ENCODE measurements around the gene TACC2.
A peak's percentile ranks its signal among the peaks of the same experiment; 100 is the strongest.

Gene TACC2

DNA sequence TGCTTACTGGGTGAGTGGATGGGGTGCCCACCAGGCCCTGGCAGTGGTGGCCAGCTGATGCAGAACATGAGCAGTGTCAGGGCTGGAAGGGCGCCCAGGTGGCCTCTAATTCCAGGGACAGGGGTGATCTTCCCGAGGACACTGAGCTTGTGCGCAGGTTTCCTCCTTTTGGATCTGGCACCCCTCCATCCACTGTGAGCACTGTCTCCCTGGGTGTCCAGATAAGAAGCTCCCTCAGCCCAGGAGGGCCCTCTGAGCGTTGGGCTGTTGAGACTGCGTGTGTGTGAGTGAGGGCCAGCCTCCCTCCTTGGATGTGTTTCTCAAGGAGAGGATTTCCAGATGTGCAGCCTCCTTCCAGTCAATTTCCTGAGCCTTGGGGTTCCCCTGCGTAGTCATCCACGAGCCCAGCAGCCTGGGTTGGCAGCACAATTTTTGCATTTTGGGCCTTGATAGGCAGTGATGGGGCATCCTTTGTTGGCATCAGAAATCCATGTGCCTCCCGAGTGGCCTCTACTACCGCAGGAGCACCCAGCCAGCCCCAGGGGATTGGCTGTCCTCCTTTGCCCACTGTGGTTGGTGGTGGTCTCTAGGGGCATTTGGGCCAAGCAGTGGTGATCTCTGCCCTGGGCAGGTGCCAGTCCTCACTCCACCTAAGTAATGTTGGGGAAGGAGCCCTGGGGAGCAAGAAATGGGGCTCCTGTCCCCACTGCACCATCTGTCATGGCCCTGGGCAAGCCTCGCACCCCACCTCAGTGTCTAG, 261.2 kb downstream of the TACC2 start:
- no peak for DNase-seq (ENCODE audit: low read depth in 2 of 2)

DNA sequence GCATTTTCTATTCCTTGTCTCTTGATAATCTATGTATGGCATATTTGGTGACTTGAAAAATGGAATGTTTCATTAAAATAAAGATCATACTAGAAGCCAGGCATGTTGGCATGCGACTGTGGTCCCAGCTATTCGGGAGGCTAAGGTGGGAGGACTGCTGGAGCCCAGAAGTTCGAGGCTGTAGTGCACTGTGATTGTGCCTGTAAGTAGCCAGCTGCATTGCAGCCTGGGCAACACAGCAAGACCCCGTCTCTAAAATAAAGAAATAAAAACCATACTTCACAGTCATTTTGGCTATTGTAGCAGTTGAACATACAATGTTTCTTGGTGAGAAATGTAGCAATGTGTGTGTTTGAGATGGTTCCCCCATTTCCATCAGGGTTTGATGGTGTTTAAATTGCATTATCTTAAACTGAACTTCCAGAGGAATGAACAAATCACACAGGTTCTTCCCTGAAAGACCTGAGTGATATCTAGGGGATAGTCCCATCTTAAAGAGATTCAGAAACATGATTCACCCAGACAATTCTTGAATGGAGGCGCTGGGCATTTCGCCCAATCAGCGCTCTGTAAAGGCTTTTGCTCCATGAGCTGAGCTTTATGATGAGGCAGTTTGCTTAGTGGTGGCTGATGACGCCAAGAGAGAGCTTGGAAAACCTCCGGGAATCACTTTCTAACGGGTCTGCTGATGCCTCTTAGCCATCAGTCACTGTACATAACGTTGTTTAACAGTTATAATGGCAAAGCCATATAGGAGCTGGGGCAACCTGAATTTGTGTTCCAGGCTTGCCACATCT, 262.7 kb downstream of the TACC2 start:
- DNase-seq (ENCODE audit: low read depth in 2 of 2), result no peak

- no peak for DNase-seq (ENCODE audit: low read depth in 2 of 2)
These were observed 263.8 kb downstream of the TACC2 start for GRCh38 chr10:122252805-122253204.

DNA sequence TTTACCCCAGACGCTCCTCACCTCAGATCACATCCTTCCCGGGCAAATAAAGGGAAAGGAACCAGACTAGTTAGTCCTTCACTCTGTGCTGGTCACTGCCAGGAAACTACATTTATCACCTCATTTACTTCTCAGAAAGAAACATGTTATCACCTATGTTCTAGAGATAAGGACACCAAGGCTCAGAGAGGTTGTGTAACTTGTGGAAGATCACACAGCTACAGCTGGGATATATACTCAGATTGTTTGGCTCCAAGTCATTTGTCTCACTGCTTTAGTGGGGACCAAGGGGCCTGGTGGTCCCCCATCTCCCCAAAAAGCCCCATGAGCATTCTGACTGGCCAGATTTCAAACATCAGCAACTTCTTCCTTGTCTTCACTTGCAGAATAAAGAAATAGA, 264.6 kb downstream of the TACC2 start:
- no peak for DNase-seq (ENCODE audit: low read depth in 2 of 2)

DNA sequence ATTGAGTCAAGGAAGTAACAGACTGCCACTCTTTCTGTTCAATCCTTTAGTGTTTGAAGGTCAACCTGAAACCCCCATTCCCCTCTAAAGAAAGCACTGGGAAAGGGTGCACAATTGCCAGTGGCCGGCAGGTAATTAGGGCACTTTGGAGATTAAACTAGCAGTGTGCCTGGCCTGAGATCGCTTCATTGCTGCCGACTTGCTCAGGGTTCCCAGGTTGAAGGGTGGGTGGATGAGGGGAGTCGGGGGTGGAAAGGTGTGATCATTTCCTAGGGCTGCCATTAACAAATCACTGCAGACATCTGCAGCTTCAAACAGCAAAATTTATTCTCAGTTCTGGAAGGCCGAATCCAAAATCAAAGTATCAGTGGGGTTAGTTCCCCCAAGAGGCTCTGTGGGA, 265.9 kb downstream of the TACC2 start:
- DNase-seq (ENCODE audit: low read depth in 2 of 2), result no peak

DNA sequence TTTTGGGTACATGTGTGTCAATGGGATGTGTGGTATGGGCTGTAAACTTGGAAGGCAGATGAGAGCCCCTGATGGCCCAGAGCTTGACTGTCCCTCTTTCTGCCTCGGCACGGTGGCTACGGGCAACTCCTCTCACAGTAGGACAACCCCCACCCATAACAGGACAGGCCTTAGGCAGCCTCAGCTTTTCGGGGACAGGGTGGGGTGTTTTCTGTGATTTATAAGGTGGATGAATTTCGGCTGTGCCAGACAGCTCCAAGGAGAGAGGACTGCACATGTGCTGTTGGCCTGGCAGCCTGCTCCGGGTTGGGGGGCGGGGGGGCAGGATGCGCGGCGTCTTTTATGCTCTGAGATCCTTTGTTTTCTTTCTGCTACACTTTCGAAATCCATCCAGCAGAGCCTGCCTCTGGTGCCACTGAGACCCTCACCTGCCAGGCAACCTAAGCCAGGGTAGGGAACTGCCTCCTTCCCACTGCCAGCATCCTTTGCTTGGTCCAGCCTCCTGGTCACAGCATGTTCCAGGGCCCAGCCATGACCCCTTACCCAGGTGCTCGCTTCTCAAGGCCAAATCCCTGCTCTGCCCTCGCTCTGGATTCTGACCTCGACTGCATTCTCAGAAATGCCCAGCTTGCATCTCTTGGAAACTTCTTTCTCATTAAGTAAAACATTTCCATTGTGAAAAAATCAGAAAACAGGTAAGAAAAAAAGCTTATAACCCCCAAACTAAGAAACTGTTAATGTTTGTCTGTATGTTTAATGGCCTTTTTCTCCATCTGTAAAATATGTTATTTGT, 266.7 kb downstream of the TACC2 start:
- DNase-seq (ENCODE audit: low read depth in 2 of 2), result no peak

DNA sequence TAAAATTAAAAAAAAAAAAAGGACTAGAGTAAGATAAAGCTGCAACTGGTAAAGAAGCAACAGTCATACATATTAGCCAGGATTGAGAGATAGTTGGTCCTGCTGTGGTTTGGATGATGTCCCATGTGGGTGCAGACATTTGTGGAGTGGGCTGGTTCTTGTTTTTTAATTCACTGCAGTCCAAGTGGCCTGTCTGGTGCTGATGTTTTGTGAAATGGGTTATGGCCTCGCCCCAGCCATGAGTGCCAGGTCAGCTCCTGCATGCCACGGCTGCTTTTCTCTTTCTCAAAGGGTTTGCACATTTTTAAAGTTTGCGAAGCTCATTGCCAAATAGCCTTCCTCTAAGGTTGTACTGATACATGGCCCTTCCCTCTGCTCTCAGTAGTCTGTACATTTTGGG, 268.1 kb downstream of the TACC2 start:
- DNase-seq (ENCODE audit: low read depth in 2 of 2), result no peak

- no peak for DNase-seq (ENCODE audit: low read depth in 2 of 2)
These were observed 269.4 kb downstream of the TACC2 start for GRCh38 chr10:122258136-122259074.

DNA sequence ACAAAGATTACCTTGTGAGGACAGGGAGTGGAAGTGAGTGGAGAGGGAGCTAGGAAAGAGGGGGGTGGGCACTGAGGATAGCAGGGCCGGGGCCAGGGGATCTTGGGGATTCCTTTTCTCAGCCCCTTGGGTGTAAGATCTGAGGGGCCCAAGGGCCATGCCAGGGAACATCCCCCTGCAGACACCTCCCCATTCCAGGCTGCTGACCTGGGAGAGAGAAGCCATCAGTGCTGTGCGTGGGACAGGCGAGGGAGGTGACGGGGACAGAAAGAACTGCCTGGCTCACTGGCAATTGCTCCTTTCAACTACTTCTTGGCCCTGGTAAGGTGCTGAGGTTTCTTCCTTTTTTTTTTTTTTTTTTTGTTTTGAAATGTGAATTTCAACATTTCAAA, 270.1 kb downstream of the TACC2 start:
- no peak for DNase-seq (ENCODE audit: low read depth in 2 of 2)

DNA sequence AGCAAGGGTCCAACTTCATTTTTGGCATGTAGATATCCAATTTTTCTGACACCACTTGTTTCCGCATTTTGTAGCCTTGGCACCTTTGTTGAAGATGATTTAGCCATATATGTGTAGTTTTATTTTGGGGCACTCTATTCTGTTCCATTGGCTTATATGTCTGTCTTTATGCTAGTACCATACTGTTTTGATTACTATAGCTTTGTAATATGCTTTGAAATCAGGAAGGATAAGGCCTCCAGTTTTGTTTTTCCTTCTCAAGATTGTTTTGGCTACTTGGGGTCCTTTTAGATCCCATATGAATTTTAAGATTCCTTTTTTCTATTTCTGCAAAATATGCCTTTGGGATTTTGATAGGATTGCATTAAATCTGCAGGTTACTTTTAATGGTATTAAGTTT, 272.6 kb downstream of the TACC2 start:
- no peak for DNase-seq (ENCODE audit: low read depth in 2 of 2)

DNA sequence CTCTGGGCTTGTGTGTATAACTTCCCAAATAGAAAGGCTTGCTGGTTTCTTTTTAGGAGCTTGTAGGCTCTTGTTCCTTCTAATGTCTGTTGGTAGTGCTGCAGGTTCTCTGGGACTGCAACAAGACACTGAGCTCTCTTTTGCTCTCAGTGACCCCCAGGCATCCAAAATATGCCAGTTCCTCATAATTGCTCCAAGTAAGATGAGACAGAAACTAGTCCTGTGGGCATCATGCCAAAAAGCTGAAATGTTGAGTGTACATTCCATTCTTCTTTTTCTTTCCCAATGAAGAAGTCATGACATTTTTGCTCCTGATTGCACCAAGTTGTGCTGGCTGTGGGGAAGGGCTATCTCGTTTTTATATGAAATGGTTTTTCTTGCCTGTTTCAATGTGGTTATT, 275.0 kb downstream of the TACC2 start:
- DNase-seq (ENCODE audit: low read depth in 2 of 2), result no peak

DNA sequence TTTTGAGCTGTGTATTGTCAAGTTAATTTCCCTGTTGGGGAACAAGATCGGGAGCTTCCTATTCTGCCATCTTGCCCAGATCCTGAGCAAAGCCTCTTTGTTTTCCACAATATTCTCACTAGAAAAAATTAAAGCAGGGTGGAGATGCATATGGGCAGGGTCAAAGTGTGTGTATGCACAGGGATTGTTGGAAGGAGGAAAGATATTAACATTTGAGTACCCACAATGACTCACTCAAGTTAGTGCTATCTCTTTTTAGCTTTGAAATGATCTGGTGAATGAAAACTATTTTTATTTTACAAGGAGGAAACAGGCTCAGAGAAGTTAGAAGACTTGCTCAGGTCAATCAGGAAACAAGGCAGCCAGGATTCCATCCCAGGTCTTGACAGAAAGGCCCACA, 275.5 kb downstream of the TACC2 start:
- no peak for DNase-seq (ENCODE audit: low read depth in 2 of 2)

- no peak for DNase-seq (ENCODE audit: low read depth in 2 of 2)
These were observed 276.0 kb downstream of the TACC2 start for GRCh38 chr10:122264931-122265330.

DNA sequence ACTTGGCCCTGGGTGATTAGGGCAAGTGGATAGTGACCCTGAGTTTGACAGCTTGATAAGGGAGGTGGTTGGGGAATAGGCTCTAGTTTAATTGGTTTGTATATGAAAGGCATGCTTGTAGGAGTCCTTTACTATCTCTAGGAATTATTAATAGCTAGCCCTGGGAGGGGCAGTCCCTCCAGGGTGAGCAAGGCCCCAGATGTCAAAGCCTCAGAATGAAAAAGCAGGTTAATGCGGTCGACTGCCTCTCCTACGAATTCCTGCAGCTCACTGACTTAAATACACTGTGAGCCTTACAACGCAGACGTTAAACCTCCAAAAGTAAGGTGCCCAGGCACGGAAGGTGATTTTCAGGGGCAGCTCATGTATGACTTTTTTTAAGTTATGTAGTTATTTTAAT, 276.9 kb downstream of the TACC2 start:
- DNase-seq (ENCODE audit: low read depth in 2 of 2), result no peak

- peak in 1 of 2 donors; percentile 8 for DNase-seq (ENCODE audit: low read depth in 2 of 2)
These were observed 279.1 kb downstream of the TACC2 start for GRCh38 chr10:122267849-122268737.

GRCh38 chr10:122269059-122269687, 280.2 kb downstream of the TACC2 start:
- no peak for DNase-seq (ENCODE audit: low read depth in 2 of 2)

DNA sequence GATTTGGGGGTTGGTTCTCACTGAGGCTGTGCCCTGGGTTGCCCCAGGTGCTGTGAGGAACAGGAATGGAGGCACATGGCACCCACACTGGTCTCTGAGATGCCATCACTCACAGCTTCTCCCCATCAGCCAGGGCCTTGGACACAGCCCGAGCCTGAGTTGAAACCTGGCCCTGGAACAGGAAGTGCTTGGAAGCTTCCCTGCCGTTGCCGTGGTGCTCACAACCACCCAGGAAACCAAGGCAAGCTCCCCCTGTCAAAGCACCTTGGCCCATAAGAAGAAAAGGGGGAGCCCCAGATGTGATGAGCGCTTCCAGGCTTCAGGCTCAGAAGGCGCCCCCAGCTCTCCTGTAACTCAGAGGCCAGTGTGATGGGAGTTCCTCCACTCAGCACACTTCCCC, 282.1 kb downstream of the TACC2 start, which contains the start of gene BTBD16:
Gene BTBD16, plus strand, starts transcription at position 221 of the 400 bp plus-strand sequence. CDS start 3,786 bp downstream, outside the sequence.
- DNase-seq (ENCODE audit: low read depth in 2 of 2), result no peak

DNA sequence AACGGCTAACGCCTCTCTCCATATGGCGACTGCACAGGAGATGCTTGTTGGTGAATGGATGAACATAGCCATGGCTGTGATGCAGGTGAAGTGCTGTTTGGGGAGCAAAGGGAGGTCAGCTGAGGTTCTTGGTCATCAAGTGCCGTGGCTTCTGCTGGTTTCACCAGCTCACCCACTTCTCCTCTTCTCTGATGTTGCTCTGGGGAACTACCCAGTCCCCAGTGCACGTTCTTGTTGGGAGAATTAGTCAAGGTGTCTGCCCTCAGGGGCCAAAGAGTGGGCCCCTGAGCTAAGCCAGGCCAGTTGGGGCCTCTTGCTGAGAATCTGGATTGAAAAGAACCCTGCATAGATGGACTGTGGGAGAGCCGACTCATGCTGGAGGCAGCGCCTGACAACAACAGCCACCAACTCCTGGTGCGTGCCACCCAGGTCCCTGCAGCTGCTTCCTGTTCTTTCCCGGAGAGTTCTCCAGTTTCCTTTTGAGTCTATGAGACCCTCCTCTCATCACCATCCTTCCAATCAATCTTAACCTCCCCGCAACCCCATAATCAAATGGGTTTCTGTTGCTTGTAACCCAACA, 285.1 kb downstream of the TACC2 start:
- no peak for DNase-seq (ENCODE audit: low read depth in 2 of 2)

DNA sequence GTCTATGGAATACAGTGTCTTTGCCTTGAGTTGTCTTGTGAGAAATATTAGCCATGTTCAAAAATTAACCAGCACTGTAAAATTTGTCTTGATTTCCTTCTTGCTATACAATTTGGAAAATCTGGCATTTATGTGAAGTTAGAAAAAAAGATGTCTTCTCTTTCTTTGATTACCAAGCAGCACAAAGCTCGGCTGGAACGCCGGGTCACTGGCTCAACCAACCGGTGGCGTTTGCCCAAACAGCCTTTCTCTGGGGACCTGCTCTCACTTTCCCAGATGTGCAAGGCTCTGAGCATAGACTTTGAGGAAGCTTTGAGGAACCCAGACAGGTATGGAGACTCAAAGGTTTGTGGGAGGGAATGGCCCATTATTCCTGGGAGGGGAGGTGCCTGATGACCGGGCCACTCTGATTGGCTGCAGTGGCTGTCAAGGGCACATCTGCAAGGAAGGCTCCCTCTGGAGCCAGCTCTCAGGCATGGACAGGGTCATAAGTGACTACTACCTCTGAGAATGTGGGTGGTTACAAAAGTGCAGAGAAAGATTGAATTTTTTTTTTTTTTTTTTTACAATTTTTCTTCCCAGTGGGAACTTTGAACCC, 287.7 kb downstream of the TACC2 start:
- DNase-seq (ENCODE audit: low read depth in 2 of 2), result no peak

Measured in stimulated activated CD8-positive, alpha-beta memory T cell treated with anti-CD3 and anti-CD28 coated beads, Interleukin-7, amount 100 ng/mL, for 4 hours (primary cell).